NCI-H1694 (cell line): ENCODE data around the gene OR1I1.
"Not testable (repeated sequence)": the region's sequence is repeated elsewhere in the genome, so short reads cannot be mapped to it uniquely, and the experiment has no call there.

ENCODE experiments used
- DNase-seq: peaks from one replicate; lab custom pipeline; 2025; lab: John Stamatoyannopoulos, UW

OR1I1 gene

GRCh38 chr19:15081911-15082310 is at the start of gene OR1I1:
Gene OR1I1 (plus strand): TSS chr19:15082211. CDS start chr19:15087066, 4,855 bp downstream.
- no peak for DNase-seq

GRCh38 chr19:15035795-15036311 is 46.2 kb upstream of the OR1I1 start:
- no peak for DNase-seq

GRCh38 chr19:15037586-15037985 is 44.4 kb upstream of the OR1I1 start:
- DNase-seq, result no peak

GRCh38 chr19:15038294-15038693 is 43.7 kb upstream of the OR1I1 start:
- DNase-seq, result no peak

- DNase-seq, result no peak
Measured at GRCh38 chr19:15042003-15042402, 40.0 kb upstream of the OR1I1 start.

GRCh38 chr19:15042826-15043225 is 39.2 kb upstream of the OR1I1 start:
- no peak for DNase-seq

- DNase-seq, result no peak
Measured at GRCh38 chr19:15045506-15045905, 36.5 kb upstream of the OR1I1 start.

GRCh38 chr19:15047680-15048079 is 34.3 kb upstream of the OR1I1 start:
- DNase-seq, result no peak

GRCh38 chr19:15048128-15048527 is 33.9 kb upstream of the OR1I1 start:
- no peak for DNase-seq

- no peak for DNase-seq
Measured at GRCh38 chr19:15048885-15049541, 33.0 kb upstream of the OR1I1 start, which contains the start of gene CASP14. Gene CASP14 (plus strand): TSS chr19:15049480. CDS start chr19:15052252, 2,772 bp downstream.

- DNase-seq, result no peak
Measured at GRCh38 chr19:15050639-15051038, 31.4 kb upstream of the OR1I1 start.

- no peak for DNase-seq
Measured at GRCh38 chr19:15062036-15062435, 20.0 kb upstream of the OR1I1 start.

GRCh38 chr19:15070386-15070785 is 11.6 kb upstream of the OR1I1 start:
- DNase-seq, result not testable (repeated sequence)

- DNase-seq, result no peak
Measured at GRCh38 chr19:15072930-15073647, 8.9 kb upstream of the OR1I1 start.

- DNase-seq, result no peak
Measured at GRCh38 chr19:15074371-15074770, 7.6 kb upstream of the OR1I1 start.

- no peak for DNase-seq
Measured at GRCh38 chr19:15075806-15076205, 6.2 kb upstream of the OR1I1 start.

- DNase-seq, result not testable (repeated sequence)
Measured at GRCh38 chr19:15080002-15080401, 2.0 kb upstream of the OR1I1 start.

- no peak for DNase-seq
Measured at GRCh38 chr19:15087182-15087581, 5.2 kb downstream of the OR1I1 start.

- peak; percentile 77 for DNase-seq
Measured at GRCh38 chr19:15091918-15092753, 10.1 kb downstream of the OR1I1 start.

GRCh38 chr19:15093001-15093400 is 11.0 kb downstream of the OR1I1 start:
- DNase-seq, result no peak

- no peak for DNase-seq
Measured at GRCh38 chr19:15096223-15096622, 14.2 kb downstream of the OR1I1 start.

- DNase-seq, result not testable (repeated sequence)
Measured at GRCh38 chr19:15097980-15098379, 16.0 kb downstream of the OR1I1 start.
